GM19463 (cell line): Measurements from ENCODE around the gene SH2D7.
A peak's percentile ranks its signal among the peaks of the same experiment; 100 is the strongest.

Source experiments
- ATAC-seq: cut with Tn5 transposase; IDR thresholded peaks from one replicate; pipeline ENCODE4 v1.9.1; 2021; ENCODE audit warnings: mild to moderate bottlenecking, moderate library complexity; ENCODE audit not compliant: unreplicated experiment

Gene SH2D7

DNA sequence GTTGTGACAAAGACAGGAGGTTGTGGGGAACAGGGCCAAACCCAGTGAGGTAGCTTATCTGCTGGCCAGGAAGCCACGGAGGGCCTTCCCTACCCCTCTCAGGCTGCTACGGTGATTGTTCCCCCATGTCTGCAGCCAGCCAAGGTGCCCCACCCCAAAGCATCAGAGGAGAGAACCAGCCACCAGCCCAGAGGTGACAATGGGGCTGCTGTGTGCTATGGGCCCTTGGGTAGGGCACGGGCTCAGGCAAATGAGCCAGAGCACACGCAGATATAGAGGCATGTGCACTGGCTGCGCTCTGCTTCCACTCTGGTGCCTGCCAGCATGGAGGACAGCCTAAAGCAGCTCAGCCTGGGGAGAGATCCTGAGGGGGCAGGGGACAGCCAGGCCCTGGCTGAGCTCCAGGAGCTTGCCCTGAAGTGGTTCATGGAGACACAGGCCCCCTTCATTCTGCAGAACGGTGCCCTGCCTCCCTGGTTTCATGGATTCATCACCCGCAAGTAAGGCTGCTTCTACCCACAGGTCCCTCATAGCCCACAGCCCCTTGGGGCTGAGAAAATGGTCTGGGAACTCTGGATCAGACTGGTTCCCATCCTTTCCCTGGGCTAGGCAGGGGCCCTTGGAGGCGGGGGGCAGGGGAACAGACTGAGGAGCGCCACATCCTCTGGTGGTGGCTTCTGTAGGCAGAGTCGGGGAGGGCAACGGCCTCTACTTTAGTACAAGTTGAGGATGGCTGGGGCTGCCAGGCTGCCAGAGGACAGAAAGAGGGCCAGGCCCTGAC lies at the start of gene SH2D7:
Gene SH2D7, plus strand, starts transcription at position 301 of the 781 bp plus-strand sequence. Its CDS starts 24 bp downstream, at position 325.
- no peak for ATAC-seq

DNA sequence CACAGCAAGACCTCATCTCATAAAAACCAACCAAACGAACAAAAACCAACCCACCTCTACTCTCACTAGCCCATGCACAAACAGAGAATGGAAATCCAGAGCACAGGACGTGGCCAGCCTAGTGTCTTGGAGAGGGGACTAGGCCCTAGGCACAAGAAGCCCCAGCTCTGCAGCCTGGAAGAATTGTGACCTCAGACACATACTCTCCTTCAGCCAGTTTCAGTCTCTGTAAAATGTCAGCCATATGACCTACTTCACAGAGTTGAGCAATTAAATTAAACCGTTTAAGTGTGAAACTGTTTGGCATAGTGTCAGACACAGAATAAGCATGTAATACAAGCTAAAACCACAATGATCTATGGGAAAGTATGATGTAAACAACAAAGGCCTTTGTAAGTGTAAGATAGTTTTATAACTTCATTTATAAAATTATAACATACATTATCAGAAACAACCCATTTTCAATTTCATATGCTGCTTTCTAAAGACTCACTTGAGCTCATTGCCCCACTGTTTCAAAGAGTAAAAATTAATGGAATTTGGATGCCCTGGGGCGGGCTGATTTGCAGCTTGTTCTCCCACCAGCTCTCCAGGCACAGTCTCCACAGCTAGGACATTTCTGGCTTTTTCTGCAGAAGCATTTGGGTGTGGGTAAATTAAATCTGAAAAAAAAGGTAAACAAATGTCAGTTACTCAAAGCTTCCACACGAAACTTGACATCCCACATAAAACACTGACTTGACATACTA lies 47.8 kb upstream of the SH2D7 start:
- ATAC-seq = no peak

DNA sequence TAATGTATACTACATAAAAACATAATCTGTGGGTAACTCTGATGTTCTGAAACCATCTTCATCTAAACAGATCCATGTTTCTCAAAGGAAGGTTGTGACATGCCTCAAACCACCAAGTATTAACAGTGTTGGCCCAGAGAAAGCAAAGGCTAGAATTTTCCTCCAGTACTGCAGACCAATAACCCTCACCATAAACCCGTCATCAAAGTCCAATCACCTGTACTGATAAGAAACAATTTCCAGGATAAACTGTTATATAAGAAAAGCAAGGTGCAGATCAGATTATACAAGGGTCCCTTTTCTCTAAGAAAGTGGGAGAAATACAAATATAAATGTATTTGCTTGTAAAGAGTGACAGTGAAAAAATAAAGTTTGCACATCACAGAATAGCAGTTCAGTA lies 47.2 kb upstream of the SH2D7 start:
- ATAC-seq = no peak

DNA sequence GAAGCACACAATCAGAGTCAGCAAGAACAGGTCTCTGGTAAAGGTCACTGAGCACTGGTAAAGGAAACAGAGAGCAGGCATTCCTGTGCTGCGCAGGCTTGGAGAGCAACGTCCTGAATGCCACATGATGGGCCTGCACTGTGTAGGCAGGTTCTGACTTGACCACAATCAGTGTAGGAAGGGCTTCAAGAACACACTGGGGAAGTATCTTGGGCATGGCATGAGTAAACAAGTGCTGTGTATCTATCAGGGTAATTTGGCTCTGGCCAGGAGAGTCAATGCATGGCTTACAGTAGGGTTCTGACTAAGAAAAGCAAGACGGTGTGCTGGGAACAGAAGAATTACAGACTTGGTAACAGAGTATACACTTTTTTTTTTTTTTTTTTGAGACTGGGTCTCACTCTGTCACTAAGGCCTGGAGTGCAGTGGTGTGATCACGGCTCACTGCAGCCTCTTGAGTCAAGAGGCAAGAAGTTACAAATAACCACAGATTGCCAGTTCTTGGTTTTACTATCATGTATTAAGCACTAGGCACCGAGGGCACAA lies 45.5 kb upstream of the SH2D7 start:
- no peak for ATAC-seq

DNA sequence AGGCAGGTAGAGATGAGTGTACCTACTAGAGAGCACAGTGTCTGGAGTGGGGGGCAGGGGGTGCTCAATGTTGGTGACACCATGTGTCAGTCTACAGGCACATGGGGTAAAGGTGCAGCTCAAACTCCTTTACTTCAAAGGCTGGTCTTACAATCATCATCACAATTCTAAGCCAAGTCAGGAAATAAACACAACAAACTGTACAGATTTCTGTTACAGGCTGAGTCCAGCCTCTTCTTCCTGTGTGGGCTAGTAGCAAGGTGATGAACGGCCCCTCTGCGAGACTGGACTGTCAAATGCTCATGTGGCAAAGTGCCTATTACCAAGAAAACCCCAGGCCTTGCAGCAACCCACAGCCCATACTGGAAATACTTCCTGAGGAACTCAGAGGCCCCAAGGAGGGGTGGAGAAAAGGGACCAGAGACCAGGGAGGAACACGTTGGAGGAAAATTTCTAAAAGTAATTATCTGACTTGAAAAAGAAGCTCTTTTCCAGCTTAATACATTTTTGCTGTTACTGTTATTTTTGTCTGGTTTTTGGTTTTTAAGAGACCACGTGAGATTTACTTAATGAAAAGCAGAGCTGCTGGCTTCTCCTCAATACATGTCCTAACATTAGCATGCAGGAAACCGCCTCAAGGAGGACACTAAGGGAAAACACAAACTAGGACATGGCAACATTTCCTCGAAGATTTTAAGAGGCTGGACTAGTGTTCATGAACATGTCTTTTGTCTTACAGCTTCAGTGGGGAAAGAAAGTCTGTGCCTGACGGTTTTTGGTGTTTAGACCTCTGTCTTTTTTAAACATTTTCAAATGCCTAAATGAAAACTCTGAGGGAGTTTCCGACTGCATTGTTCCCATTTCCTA lies 44.4 kb upstream of the SH2D7 start:
- ATAC-seq = no peak

DNA sequence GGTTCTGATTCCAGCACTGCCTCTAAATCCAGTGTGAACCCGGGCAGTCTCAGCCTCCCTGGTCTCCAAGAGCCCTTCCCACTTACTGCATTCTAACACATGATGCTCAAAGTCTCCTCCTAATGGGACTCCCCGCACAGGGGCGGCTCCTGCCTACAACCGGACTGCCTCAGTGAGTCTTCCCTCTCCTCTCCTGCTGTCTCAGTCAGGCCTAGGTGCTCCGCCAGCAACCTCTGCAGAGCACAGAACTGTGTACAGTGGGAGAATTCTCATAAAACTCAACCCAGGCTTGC lies 43.8 kb upstream of the SH2D7 start:
- no peak for ATAC-seq

DNA sequence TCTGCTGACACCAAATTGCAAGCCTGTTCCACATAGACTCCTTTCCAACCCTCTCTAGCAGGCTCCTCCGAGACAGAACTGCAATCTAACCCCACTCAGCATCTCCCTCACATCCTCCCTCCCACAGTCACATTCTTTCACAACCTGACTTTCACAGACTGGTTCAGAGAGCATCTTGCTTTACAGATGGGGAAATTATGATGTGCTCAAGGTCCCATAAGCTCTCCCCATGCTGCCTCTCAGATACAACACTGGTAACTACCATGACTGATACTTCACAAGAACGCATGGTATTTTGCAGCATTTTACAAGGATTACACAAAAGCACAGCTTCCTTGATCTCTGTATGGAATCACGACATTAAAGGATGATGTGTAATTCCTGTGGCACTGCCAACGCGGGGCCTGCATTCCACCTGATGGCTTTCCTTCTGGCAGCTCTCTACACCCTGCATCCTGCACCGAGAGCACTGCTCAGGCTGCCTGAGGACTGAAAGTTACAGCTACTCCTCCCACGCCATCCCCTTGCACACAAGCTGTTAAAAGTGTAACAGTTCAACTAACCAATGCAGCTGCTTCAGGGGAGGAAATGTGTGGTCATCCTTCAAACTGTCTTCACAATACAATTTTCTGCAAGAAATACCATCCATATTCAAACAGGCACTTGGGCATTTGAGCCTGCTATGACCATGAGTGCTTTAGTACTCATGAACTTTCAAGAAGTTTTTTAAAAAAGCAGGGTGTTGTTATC lies 42.5 kb upstream of the SH2D7 start:
- ATAC-seq = peak; percentile 79

DNA sequence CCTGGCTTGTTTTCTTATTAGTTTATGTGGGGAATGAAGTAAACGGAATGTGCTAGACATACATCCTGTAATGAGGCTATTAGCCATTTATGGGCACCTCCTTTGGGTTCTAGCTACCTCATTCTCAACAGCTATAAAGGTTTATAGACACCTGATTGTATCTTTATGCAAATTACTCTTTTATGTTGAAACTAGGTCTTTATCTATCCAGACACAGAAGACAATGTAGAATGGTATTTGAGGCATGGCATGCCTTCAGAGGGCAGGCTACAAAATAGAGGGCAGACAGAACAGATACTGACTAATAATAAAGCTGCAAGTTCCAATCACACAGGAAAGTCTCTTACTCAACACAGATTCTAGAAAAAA lies 41.9 kb upstream of the SH2D7 start:
- peak; percentile 20 for ATAC-seq

DNA sequence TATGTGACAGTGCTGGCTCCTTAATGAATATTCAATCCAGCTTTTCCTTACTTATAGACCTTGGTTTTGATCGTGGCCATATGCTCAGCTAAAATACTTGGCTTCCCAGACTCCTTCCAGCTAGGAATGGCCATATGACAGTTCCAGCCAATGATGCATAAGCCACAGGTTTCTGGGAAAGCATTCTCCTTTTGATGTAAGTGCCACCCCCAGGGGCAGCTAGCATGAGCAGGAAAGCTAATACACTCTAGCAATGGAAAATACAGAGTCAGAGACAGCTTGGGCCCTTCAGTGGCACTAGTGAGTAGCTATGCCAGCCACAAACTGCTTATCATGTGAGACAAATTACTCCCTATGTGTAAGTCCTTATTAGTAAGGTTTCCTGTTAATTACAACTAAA lies 41.5 kb upstream of the SH2D7 start:
- ATAC-seq = no peak

DNA sequence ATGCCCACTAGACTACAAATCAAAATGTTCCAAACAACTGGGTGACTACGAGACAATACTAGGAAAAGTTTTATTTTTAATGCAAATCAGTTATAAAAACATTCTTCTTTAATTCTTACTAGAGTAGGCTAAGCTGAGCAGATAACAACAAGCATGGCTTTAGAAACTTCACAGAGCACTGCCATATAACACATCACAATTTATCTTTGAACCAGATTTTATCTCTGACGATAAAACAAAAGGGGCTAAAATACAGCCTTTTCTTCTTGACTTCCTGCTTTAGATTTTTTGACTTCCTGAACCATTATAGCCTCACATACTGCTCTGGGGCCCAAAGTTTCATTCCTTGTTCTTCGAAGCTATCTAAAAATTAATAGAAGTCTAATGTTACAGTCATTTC lies 40.8 kb upstream of the SH2D7 start:
- ATAC-seq = no peak

DNA sequence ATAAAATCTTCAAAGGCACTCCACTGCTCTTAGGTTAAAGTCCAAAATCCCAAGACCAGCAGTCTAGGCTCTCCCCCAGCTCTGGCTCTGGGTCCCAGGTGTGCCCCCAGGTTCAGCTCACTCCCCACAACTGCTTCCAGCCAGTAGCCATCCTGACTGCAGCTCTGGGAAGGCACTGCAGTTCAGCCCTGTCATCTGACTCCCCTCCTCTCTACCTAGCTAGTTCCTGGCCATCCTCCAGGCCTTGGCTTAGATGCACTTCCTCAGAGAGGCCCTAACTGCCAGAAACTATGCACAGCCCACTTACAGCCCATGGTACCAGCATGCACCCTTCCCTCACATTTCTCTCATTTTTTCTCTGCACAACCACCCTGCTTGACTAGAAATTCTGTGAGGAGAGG lies 40.4 kb upstream of the SH2D7 start:
- ATAC-seq = no peak

DNA sequence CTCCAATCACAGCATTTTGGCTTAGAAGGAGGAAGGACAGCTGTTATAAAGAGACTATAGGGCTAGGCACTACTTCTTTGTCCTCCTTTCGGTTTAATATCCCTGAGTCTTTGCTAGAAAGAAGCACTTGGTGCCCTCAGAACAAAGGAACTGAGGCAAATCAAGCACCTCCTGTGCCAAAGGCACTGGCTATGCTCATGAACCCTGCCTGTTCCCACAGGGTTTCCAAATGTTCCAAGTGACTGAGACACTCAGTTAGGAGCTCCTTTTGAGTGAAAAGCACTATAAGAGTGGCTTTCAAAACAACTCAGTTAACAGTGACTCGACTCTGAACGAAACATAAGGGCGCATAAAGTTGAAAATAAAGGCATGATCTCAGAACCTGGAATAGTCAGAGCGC lies 39.8 kb upstream of the SH2D7 start:
- ATAC-seq = no peak

DNA sequence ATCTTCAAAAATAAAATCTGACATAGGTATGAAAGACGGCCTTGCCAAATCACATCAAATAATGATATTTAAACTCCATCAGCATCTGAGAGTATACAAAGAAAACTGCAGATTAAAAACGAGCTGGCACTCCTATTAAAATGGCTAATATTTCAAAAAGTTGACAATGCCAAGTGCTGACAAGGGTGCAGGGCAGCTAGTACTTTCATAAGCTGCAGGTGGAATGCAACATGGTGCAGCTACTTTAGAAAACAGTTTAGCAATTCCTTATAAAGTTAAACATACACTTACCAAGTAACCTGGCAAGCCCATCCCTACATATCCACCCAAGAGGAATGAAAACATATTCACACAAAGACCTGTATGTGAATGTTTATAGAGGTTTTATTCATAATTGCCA lies 37.8 kb upstream of the SH2D7 start:
- ATAC-seq = no peak

DNA sequence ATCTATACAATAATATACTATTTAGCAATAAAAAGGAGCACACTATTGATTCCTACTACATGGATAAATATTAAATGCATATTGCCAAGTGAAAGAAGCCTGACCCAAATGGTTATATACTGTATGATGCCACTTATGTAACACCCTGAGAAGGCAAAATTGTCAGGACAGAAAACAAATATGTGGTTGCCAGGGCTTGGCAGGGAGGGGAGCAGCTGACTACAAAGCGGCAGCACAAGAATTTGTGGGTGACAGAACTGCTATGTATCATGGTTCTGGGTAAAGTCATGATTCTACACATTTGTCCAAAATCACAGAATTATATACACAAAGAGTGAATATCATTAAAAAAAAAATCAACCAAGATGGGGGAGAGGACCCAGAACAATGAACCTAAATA lies 37.4 kb upstream of the SH2D7 start:
- ATAC-seq = no peak

DNA sequence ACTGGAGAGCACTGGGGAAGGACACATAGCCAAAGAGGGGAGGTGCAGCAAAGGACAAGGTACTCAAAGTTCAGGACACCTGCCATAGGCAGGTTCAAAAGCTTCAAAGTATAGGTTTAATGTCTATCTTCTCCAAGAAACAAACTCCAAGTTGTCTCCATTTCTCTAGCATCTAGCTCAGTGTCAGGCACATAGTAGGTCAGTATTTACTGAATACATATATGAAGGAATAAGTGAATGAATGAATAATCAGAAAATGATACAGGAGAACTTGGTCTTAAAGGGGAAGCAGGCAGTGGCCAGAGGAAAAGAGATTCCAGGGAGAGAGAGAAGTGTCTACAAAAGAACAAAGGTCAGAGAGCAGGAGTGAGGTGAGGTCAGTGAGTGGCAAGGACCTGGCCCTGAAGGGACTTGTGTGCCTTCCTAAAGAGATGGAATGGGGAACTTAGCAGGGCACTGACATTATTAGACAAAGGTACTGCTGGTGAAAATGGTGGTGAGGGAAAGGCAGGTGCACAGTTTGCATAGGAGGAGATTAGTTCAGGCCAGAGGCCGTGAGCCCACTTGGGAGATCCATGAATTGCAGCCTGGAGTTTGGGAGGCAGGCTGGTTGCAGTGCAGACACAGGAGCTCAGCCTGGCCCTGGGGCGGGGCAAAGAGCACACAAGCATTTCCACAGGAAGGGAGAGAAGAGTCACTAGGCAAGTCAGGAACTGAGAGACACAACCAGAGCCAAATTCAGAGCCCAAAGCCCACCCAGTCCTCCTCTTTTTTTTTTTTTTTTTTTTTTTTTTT lies 36.2 kb upstream of the SH2D7 start:
- peak; percentile 10 for ATAC-seq

DNA sequence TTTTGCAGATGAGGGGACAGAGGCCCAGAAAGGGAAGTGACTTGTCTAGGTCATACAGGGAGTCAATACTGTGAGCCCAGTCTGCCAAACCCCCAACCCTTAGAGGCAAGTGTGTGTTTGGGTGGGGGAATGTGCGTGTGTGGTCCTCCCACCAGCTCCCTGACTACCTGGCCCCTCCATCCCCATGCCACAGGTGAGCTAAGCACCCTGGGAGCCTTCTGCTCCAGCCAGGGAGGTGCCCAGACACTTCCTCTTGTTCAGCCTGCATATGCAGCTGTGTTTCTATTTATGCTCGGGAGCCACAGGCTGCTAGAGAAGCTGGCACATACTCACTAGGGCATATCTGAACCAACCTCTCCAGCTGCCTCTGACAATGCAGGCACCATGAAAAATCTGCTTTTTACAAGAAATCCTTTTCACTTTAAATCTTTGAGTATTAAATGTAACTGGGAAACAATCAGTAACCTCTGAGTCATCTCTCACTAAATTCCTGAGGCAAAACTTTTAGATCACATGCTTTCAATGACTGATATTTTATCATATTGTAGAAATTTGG lies 35.6 kb upstream of the SH2D7 start:
- peak; percentile 64 for ATAC-seq

DNA sequence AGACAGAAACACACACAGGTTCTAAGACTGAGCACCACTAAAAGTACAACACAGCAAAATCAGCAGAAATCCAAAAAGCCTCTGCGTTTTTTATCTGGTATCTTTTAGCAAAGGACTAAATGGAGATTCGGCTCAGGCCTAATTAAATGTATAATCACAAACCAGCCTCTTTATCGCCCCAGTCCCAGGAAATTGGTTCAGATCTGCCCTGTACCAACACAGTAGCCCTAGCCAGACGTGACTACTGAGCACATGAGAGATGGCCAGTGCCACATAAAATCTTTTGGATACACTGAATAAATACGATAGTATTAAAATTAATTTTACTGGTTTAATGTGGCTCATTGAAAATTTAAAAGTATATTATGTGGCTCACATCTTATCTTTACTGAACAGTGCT lies 34.6 kb upstream of the SH2D7 start:
- no peak for ATAC-seq

DNA sequence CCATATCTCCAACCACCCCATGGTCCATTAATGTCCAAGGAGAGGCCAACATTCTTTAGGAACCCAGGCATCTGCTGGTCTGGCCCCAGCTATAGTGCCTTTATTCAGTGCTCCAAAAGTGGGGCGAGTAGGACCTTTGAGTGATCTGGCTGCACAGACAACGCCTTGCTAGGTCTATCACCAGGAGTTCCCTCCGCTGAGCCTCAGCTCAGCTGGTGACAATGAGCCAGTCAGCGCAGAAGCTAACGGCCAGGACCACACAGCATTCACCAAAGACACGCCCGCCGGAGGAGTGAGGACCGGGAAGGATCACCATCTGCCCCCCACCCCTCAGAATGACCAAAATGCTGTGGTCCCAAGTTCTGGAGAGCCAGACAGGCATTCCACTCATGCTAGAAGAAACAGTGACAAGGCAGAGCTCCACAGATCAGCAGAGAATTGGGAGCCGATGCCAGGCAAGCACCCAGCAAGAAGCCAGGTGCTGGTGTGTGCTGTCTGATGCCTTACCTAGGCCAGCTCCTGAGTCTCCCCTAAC lies 33.9 kb upstream of the SH2D7 start:
- ATAC-seq = no peak

DNA sequence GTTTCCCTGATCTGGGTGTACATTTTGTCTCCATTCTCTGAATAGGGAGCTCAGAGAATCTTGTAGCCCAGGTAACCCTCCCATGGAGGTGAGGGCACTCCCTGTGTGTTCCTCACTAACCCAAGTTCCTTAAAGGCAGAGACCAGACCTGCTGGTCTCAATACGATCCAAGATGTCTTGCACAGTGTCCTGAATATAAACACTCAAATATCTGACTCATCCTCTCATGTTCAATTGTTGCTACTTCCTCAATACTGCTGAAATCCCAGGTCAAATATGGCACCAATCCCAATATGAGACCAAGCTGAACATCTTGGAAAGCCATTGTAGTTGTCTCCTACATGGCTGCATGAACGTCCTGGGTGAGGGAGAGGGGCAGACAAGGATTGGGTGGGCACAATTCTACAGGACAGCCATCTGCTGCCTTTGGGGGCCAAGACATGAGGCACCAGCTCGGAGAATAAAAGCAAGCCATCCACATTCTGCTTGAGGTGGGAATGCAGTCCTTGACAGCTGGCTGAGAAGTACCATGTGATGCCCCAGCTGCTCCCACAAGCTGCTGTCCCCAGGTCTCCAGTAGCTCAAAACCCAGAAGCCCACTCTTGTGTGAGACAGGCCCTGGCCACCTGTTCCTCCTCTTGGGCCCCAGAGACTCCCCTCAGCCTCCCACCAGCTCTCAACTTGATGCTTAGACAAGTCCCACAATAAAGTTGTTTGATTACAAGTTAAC lies 33.1 kb upstream of the SH2D7 start:
- no peak for ATAC-seq
